Mucosa of descending colon (tissue), 3 donors: ENCODE data around the gene KLRC3. TPM values are rescaled to one million over a fixed set of nuclear protein-coding genes. Genes with fewer than 3 reads are reported as not detected.
"Not testable (repeated sequence)": the region's sequence is repeated elsewhere in the genome, so short reads cannot be mapped to it uniquely, and the experiment has no call there.

Experiments used
- ATAC-seq: fragments of 200-7000 bp; cut with Tn5 transposase; one replicate; pipeline ENCODE4 v1.9.1; 2020; ENCODE audit warnings: mild to moderate bottlenecking, moderate library complexity
- DNase-seq, 3 donors: peaks; one replicate each; pipeline ENCODE4 v3.0.0-alpha.2; 2020
- H3K36me3 ChIP-seq: fragments of 200-600 bp; one replicate; pipeline ENCODE4 v1.8.0; 2021; ENCODE audit warnings: low read depth, mild to moderate bottlenecking
- H3K4me1 ChIP-seq: fragments of 200-600 bp; one replicate; pipeline ENCODE4 v1.8.0; 2021; ENCODE audit warnings: low read depth, mild to moderate bottlenecking
- H3K4me3 ChIP-seq: fragments of 200-600 bp; one replicate; pipeline ENCODE4 v1.8.0; 2021; ENCODE audit warnings: mild to moderate bottlenecking
- H3K9me3 ChIP-seq: fragments of 200-600 bp; one replicate; pipeline ENCODE4 v1.8.0; 2021; ENCODE audit warnings: mild to moderate bottlenecking
- intact Hi-C, 2 donors: fragments of 100-400 bp; cut with DNase I in 1 of 2; cut with micrococcal nuclease in 1 of 2; formaldehyde crosslinking; loops; one replicate each; pipeline versions ENCODE4 v1.11.0 to v1.11.1; 2022; cut with DNase I, micrococcal nuclease
- total RNA-seq, 3 donors: library from RNA; stranded (reverse); fragmentation: NEBNext Ultra II Directional in 2 of 3; extraction: Animal tissue kit (Norgen Biotek cat#: 25700) in 2 of 3; gene quantifications; one replicate each; pipeline versions ENCODE4 v1.2.1 to v1.2.4, GENCODE V29; 2021 to 2023
- TF ChIP-seq, protein P1 (sequence below): fragments of 200-600 bp; IDR thresholded peaks from one replicate; pipeline ENCODE4 v1.8.0; 2022; ENCODE audit warnings: antibody characterized with exemption, mild to moderate bottlenecking
- donor health status: DM: no; HTN: no; CAD: no; lungs with moderate emphysema.
- donor health status: DM: no; HTN: no; CAD: no.
- donor health status: DM: no; HTN: yes; CAD: no.

Gene KLRC3
- total RNA-seq, 3 donors from 2014 or later, result 0.54 to 0.81 (median 0.58) TPM

DNA sequence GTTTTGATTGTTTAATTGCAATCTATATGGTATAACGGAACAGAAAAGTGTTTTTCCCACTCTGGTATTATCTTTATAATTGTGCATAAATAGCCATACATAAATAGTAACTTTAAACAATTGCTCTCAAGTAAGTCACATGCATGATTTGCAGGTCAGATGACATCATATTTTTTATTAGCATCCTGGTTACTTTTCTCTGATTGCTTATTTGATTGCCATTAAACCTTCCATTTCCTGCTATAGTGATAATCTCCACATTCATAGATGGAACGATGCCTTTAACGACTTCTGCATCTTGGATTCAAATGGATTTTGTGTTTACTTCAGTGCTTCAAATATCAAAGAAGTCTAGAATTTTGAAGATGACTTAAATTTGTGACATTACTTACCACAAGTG, 27.1 kb downstream of the KLRC3 start:
- intact Hi-C loops, result no loop called here

GRCh38 chr12:10392394-10392930, 27.9 kb downstream of the KLRC3 start:
- TF ChIP-seq, protein P1, sequence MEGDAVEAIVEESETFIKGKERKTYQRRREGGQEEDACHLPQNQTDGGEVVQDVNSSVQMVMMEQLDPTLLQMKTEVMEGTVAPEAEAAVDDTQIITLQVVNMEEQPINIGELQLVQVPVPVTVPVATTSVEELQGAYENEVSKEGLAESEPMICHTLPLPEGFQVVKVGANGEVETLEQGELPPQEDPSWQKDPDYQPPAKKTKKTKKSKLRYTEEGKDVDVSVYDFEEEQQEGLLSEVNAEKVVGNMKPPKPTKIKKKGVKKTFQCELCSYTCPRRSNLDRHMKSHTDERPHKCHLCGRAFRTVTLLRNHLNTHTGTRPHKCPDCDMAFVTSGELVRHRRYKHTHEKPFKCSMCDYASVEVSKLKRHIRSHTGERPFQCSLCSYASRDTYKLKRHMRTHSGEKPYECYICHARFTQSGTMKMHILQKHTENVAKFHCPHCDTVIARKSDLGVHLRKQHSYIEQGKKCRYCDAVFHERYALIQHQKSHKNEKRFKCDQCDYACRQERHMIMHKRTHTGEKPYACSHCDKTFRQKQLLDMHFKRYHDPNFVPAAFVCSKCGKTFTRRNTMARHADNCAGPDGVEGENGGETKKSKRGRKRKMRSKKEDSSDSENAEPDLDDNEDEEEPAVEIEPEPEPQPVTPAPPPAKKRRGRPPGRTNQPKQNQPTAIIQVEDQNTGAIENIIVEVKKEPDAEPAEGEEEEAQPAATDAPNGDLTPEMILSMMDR, result no peak
- intact Hi-C loops, result no loop called here
- ATAC-seq, result peak; percentile 25

More for the DNA sequence above, 27.1 kb downstream of the KLRC3 start:
- Histone ChIP-seq H3K4me1 (peaks cover 15% of the 10 kb centered on the region), H3K4me3 (no peak overlapping the region), H3K9me3 (no peaks in the 10 kb centered on the region), H3K36me3 (no peaks in the 10 kb centered on the region)
- TF ChIP-seq, protein P1, result no peak
- no peak for DNase-seq
- no peak for ATAC-seq

GRCh38 chr12:10390991-10391390, 29.4 kb downstream of the KLRC3 start:
- DNase-seq, H3K4me3 ChIP-seq, H3K9me3 ChIP-seq, H3K36me3 ChIP-seq, intact Hi-C loops, H3K4me1 ChIP-seq, ATAC-seq: not testable (repeated sequence)

More at GRCh38 chr12:10392394-10392930, 27.9 kb downstream of the KLRC3 start:
- peak in 1 of 3 donors; percentile 55 for DNase-seq
- Histone ChIP-seq H3K4me1 (peaks cover 15% of the 10 kb centered on the region), H3K4me3 (no peak overlapping the region), H3K36me3 (no peaks in the 10 kb centered on the region), H3K9me3 (no peaks in the 10 kb centered on the region)

- Histone ChIP-seq H3K36me3 (no peaks in the 10 kb centered on the region), H3K9me3 (no peaks in the 10 kb centered on the region), H3K4me3 (no peak within 1 kb of the TSS), H3K4me1 (peaks cover 2% of the 10 kb centered on the region)
- ATAC-seq (no peak), DNase-seq (no peak)
- intact Hi-C loops, result no loop called here
- TF ChIP-seq, protein P1, result no peak
Observed at GRCh38 chr12:10389904-10390303, 30.5 kb downstream of the KLRC3 start, which contains the start of gene KLRK1. KLRK1 (minus strand) TSS chr12:10390041; CDS start chr12:10388810, 1,231 bp downstream.

DNA sequence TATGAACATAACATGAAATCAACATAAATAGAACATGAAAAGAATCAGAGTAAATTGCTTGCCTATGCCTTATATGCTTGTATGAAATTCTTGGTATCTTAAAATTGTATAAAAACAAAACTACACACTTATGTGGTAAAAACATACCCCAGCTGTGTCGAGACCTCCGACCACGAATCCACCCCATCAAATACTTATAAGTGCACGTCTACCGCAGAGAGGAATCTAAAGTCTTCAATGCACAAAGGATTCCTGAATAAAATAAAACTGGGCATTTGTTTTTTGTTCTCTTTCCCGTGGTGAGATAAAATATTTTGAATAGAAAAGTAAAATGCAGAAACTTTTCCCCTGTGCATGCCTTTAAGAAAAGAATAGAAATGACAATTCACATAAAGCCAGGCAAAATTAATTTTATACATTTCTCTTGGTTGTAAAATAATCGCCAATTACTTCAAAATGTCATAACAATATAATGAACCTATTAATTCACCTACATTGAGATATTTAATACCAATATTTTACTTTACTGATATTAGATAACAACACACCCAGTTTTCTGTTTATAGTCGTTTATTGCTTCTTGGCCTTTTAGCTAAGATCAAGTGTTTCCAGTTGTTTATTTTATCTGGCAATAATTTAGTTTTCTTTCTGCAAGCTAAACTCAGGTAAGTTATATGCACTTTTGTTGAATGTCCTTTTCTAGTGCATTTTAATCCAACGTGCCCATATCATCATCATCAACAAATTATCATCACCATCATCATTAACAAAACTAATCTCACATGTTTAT, 31.6 kb downstream of the KLRC3 start:
- intact Hi-C loops, result no loop called here
- Histone ChIP-seq H3K4me3 (no peak overlapping the region), H3K9me3 (no peaks in the 10 kb centered on the region), H3K36me3 (no peaks in the 10 kb centered on the region), H3K4me1 (no peaks in the 10 kb centered on the region)
- TF ChIP-seq, protein P1, result no peak
- ATAC-seq (no peak), DNase-seq (no peak)

DNA sequence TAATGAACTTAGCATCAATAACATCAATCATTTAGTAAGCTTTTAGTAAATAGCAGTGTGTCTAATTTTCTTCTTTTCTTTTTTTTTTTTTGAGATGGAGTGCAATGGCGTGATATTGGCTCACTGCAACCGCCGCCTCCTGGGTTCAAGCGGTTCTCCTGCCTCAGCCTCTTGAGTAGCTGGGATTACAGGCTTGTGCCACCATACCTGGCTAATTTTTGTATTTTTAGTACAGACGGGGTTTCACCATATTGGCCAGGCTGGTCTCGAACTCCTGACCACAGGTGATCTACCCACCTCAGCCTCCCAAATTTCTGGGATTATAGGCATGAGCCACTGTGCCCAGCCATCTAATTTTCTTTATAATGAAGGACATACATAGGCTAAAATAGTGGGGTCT, 32.9 kb downstream of the KLRC3 start:
- ATAC-seq, H3K4me3 ChIP-seq, DNase-seq, intact Hi-C loops, H3K4me1 ChIP-seq, H3K9me3 ChIP-seq, H3K36me3 ChIP-seq: not testable (repeated sequence)
